Right lobe of liver (tissue), 4 donors: Measurements from ENCODE around the gene PLSCR1.

ENCODE experiments used
- CTCF ChIP-seq, 4 donors: fragments of 200-600 bp in 3 of 4; fragments of 450-650 bp in 1 of 4; IDR thresholded peaks; one replicate each; pipeline versions ENCODE4 v1.5.1 to v1.8.0; 2016 to 2022; ENCODE audit warnings: antibody characterized with exemption in 4 of 4, mild to moderate bottlenecking in 2 of 4
- POLR2A ChIP-seq: fragments of 450-650 bp; IDR thresholded peaks from one replicate; pipeline ENCODE4 v1.6.1; 2017; ENCODE audit warnings: antibody characterized with exemption, mild to moderate bottlenecking
- donor health status: DM: no; HTN: no; CAD: no.
- donor health status: DM: no; HTN: no; CAD: no.
- donor health status: DM: no; HTN: yes; CAD: no.

GRCh38 chr3:146470425-146470990 is 73.9 kb downstream of the PLSCR1 start:
- TF ChIP-seq CTCF (IDR thresholded peaks at IDR 0.05): no peak
- no peak for TF ChIP-seq POLR2A
